GM18498 (cell line): ENCODE measurements around the gene TMEM247.
"Not testable (repeated sequence)": the region's sequence is repeated elsewhere in the genome, so short reads cannot be mapped to it uniquely, and the experiment has no call there.

Experiments
- ATAC-seq: cut with Tn5 transposase; IDR thresholded peaks from one replicate; pipeline ENCODE4 v1.9.1; 2021; ENCODE audit warnings: mild to moderate bottlenecking, moderate library complexity; ENCODE audit not compliant: unreplicated experiment

The TMEM247 gene

DNA sequence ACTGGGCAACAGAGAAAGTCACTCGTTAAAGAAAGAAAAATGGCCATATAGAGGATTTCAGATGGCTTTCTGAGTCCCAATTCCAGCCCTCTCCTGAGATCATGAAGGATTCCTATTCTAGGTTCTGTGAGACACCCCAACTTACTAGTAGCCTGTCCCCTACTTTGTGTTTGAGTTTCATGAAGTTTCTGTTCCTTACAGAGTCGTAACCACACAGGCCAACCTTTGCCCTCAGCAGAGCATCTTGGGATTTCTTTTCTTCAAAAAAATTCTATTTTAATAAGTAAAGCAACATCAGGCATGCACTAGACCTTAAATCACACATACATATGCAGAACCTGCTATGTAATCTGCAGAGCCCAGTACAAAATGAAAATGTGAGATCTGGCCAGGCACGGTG, 30.4 kb downstream of the TMEM247 start:
- ATAC-seq = no peak

DNA sequence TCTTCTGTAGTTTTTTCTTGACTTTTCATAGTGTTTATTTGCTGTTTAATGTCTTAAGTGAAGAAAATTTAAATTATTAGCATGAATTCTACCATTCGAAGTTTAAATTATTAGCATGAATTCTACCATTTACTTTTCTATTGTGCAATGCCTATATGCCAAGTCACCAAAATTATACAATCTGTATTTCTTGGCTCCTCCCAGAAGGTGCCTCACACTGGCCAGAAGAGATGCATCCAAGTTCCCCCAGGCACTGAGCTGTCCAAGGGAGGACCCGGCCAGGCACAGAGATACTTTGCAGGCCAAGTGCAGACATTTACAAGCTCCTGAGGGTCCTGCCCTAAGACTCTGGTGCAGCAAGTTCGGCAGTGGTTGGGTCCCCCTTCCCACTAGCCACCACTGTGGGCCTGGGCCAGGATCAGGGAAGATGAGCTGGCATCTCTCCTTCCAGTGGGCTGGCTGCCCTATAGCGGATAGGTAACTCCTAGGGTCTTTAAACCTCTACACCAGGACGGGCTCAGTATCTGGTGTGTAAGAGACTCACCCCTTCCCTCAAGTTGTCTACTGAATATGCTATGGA, 31.3 kb downstream of the TMEM247 start:
- ATAC-seq = no peak

DNA sequence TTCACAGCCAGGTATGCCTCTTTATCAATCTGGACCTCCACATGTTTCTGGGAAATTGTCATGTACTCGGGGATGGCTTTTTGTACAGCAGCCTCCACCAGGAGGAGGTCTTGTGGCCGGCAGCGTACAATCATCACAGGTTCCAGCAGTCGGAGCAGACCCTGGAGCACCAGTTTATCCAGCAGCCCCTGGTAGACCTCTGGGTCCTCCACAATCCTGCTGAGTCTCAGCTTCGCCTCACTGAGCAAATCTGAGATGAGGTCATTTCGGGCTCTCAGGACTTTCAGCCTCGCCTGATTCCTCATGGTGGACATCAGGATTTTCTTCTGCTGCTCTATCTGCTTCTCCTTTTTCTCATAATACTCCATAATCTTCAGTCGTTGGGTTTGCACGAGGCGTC, 32.8 kb downstream of the TMEM247 start:
- no peak for ATAC-seq

DNA sequence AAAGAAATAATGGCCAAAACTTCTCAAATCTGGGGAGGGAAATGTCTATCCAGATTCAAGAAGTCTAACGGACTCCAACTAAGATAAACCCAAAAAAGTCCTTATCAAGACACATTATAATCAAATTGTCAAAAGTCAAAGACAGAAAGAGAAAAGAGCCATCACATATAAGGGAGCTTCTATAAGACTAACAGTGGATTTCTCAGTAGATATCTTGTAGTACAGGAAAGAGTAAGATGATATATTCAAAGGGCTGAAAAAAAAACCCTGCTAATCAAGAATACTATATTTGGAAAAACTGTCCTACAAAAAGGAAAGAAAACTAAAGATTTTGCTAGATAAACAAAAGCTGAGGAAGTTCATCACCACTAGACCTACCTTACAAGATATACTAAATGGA, 35.4 kb downstream of the TMEM247 start:
- no peak for ATAC-seq

DNA sequence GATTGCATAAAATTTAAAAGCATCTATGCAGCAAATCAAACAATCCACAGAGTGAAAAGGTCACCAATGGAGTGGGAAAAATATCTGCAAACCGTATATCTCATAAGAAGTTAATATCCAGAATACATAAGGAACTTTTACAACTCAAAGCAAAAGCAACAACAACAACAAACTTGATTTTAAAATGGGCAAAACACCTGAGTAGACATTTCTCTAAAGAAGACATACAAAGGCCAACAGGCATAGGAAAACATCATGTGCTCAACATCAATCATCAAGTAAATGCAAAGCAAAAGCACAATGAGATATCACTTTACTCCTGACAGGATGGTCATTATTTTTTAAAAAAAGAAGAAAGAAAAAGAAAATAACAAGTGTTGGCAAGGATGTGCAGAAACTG, 38.1 kb downstream of the TMEM247 start:
- ATAC-seq = no peak

DNA sequence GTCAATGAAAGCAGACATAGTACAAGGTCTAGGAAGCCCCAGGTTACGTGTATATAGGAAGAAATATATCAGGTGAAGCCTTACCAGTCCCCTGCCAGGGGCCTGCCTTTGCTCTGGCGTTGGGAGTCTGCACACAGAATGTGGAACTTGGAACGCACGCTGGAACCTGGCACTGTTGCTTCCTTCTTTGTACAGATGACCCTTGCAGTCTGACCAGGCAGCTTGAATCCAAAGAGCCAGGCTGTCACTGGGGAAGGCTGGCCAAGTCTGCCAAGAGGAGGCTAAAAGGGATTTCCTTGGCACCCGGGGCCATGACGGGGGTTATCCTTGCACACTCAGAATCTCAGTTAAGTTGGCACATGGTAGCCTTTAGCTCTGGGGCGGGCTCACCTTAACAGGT, 39.5 kb downstream of the TMEM247 start:
- no peak for ATAC-seq

DNA sequence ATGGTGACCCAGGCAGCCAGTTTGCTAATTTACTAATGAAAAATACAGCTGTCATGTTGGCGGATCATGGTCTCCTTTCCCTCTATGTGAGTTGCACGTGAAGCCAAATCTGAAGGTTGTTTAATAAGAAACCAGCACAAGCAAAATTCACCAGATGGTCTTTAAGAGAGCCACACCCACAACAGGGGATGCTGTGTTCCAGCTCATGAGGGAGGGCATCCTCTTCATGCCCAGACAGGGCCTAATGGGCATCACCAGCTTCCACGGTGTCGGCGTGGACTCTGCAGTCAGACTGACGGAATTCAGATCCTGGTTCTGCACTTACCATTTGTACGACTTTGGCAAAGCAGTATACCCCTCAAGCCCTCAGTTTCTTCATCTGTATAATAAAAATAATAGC, 39.9 kb downstream of the TMEM247 start:
- ATAC-seq = no peak

DNA sequence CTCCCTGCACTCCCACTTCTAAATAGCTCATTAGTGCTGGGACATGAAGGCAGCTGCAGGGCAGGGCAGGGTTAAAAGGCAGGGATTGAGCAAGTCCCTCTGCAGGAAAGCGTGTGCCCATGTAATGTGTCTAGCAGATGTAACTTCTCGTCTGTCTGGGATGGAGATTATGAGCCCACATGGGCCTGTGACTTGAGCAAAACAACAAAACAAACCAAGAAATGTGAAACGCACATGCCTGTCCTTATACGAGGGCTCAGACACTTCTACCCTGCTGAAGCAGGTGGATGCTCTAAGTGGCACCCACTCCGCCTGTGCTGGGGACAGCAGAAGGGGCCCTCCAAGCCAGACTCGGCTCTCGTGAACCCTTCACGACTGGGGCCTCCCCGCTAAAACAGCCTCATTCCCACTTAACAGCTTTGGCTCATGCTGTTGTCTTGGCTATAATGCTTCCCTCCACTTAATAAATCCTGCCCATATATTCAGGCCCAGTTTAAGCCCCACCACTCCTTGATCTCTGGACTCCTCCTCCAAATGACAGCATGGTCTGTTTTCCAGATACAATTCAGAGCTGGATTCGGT, 40.9 kb downstream of the TMEM247 start:
- no peak for ATAC-seq

DNA sequence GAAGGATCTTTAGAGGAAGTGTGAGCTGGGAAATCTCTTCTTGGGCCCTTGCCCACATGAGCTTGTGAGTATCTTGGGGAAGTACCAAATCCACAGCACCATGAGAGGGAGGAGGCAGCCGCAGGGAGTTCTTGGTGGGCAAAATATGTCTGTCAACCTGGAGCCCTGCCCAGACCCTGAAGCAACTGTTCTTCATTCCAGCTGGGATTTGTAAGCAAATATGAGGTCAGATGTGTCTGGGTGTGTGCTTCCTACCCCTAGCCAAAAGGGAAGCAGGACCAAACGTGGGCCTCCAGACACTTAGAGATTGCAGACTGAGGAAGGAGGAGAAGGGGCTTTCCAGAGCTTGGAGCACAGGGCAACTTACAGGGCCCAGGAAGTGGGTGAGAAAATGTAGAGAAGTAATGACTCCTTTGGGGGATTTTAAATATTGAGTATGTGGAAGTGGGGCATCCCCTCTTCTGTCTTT, 41.9 kb downstream of the TMEM247 start:
- no peak for ATAC-seq

DNA sequence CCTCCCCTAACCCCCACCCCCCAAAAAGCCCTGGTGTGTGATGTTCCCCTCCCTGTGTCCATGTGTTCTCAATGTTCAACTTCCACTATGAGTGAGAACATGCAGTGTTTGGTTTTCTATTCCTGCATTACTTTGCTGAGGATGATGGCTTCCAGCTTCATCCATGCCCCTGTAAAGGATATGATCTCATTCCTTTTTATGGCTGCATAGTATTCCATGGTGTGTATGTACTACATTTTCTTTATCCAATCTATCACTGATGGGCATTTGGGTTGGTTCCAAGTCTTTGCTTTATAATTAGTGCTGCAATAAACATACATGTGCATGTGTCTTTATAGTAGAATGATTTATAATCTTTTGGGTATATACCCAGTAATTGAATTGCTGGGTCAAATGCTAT, 43.0 kb downstream of the TMEM247 start:
- ATAC-seq = not testable (repeated sequence)

DNA sequence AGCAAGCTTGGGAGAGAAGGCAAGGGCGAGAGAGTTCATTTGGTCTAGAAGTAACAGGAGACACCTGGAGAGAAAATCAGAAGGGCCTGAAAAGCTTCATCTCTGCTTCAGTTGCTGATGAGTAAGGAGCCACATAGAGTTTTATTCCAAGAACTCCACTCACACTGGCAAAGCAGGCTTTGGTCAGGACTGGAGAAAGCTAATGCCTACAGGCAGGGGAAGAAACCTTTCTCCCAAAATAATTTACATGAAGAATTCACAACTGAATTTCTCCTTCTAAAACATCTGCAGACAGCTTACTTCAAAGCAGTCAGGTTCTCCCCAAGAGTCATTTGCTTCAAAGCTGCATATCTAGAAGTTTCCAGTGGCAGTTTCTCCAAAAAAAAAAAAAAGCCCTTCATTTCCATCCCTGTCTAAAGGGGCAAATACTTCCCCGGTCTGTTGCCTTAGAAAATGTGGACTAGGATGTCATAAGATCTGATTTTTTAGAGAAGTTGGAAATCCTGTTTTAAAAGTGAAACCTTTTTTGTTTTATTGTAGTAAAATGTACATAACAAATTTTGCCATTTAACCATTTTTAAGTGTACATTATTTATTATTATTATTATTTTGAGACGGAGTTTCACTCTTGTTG, 46.3 kb downstream of the TMEM247 start:
- no peak for ATAC-seq

DNA sequence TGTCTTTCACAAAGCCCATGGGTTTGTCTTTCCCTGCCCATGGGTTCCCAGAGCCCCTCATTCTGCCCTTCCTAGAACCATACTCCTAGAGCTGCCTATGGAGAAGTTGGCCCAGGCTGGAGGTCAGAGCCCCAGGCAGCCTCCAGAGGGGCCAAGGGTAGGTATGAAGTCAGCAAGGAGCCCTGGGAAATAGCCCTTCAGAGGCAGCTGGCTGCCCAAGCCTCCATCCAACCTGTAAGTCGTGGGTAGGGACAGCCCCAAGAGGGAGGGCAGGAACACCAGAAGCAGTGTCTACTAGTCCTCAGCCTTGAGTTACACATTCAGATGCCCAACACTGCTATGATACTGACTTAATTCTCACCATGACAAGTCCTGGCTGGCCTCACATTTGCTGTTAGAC, 49.5 kb downstream of the TMEM247 start:
- ATAC-seq = no peak

DNA sequence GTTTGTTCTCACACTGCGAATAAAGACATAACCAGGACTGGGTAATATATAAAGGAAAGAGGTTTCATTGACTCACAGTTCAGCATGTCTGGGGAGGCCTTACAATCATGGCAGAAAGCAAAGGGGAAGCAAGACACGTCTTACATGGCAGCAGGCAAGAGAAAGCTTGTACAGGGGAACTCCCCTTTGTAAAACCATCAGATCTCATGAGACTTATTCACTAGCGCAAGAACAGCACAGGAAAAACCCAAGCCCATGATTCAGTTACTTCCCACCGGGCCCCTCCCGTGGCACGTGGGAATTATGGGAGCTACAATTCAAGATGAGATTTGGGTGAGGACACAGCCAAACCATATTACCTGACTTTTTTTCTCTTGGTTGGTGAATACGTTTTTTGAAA, 51.3 kb downstream of the TMEM247 start:
- ATAC-seq = no peak

DNA sequence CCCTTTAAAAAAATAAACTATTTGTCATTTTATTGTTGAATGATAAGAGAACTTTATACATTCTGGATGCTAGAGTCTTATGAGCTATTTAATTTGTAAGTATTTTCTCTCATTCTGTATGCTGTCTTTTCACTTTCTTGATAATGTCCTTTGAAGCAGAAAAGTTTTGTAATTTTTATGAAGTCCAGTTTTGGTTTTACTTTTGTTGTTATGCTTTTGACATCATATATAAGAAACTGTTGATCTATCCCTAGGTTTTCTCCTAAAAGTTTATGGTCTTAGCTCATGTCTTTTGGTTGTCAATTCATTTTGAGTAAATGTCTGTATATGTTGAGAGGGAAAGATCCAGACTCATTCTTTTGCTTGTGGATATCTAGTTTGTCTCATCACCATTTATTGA, 52.5 kb downstream of the TMEM247 start:
- no peak for ATAC-seq
